Lower leg skin (tissue), 3 donors: Measurements from ENCODE around the gene PLK5.

Experiments
- CTCF ChIP-seq, 3 donors: fragments of 450-650 bp; IDR thresholded peaks; one replicate each; pipeline ENCODE4 v1.5.1; 2016; ENCODE audit warnings: antibody characterized with exemption in 3 of 3, mild to moderate bottlenecking in 3 of 3, moderate library complexity in 2 of 3
- POLR2A ChIP-seq, 2 donors: fragments of 450-650 bp; IDR thresholded peaks; one replicate each; pipeline ENCODE4 v1.6.1; 2016 to 2017; ENCODE audit warnings: antibody characterized with exemption in 2 of 2, mild to moderate bottlenecking in 1 of 2, moderate library complexity in 1 of 2

DNA sequence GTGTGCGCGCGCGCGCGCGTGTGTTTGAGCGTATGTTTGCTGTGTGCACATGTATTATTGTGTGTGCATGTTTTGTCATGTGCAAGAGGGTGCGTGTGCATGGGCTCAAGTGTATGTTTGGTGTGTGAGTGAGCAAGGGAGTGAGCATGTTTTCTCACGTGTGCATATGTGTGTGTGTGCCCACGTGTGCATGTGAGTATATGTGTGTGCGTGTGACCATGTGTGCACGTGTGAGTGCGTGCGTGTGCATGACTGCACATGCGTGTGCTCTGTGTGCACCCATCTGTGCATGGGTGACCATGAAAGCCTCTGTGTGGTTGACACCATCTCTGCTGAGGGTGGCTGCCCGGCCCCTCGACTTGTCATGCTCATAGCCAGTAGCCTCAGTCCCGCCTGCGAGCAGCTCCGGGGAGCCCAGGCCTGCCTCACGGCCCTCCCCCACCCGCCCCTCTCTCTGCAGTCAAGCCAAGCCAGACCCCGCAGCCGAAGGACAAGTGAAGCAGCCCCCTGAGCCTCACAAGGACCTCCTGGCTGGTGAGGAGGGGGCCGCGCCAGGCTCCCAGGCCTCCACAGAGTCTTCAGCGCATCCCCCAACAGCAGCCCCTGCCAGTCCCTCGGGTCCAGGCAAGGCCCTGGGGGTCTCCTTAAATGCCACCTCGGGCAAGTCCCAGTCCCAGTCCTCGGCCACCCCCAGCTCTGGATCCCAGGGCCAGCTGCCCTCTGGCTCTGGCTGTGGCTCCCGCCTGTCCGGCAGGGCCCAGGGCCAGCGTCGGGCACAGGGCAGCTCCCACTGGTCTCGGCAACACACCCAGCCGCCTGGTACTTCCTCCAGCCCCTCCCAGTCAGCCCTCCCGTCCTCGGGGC is 26.9 kb upstream of the PLK5 start:
- TF ChIP-seq CTCF (IDR thresholded peaks at IDR 0.05) (no peak), POLR2A (IDR thresholded peaks at IDR 0.05) (no peak)
